ENCODE data around the gene GDI2.
"Not testable (repeated sequence)": the region's sequence is repeated elsewhere in the genome, so short reads cannot be mapped to it uniquely, and the experiment has no call there.

Gene GDI2

GRCh38 chr10:5782174-5782573 lies 31.1 kb downstream of the GDI2 start:
- DNase-seq (ENCODE audit: low spot score), result no peak

GRCh38 chr10:5779730-5780129 lies 33.5 kb downstream of the GDI2 start:
- DNase-seq (ENCODE audit: low spot score), result no peak

GRCh38 chr10:5777758-5778157 lies 35.5 kb downstream of the GDI2 start:
- DNase-seq (ENCODE audit: low spot score), result not testable (repeated sequence)

- DNase-seq (ENCODE audit: low spot score), result no peak
Measured at GRCh38 chr10:5776881-5777197, 36.4 kb downstream of the GDI2 start.

GRCh38 chr10:5776136-5776880 lies 36.9 kb downstream of the GDI2 start:
- no peak for DNase-seq (ENCODE audit: low spot score)

- no peak for DNase-seq (ENCODE audit: low spot score)
Measured at GRCh38 chr10:5775685-5776084, 37.5 kb downstream of the GDI2 start.

- no peak for DNase-seq (ENCODE audit: low spot score)
Measured at GRCh38 chr10:5774987-5775620, 38.1 kb downstream of the GDI2 start.

- DNase-seq (ENCODE audit: low spot score), result no peak
Measured at GRCh38 chr10:5766189-5766588, 47.0 kb downstream of the GDI2 start.

GRCh38 chr10:5765617-5766016 lies 47.6 kb downstream of the GDI2 start:
- no peak for DNase-seq (ENCODE audit: low spot score)

- no peak for DNase-seq (ENCODE audit: low spot score)
Measured at GRCh38 chr10:5764422-5765297, 48.6 kb downstream of the GDI2 start.

- no peak for DNase-seq (ENCODE audit: low spot score)
Measured at GRCh38 chr10:5762531-5762930, 50.7 kb downstream of the GDI2 start.

GRCh38 chr10:5761220-5761619 lies 52.0 kb downstream of the GDI2 start:
- DNase-seq (ENCODE audit: low spot score), result no peak

- DNase-seq (ENCODE audit: low spot score), result no peak
Measured at GRCh38 chr10:5760515-5760914, 52.7 kb downstream of the GDI2 start.

- DNase-seq (ENCODE audit: low spot score), result no peak
Measured at GRCh38 chr10:5758927-5759326, 54.3 kb downstream of the GDI2 start.

- DNase-seq (ENCODE audit: low spot score), result no peak
Measured at GRCh38 chr10:5757766-5758517, 55.3 kb downstream of the GDI2 start.

- no peak for DNase-seq (ENCODE audit: low spot score)
Measured at GRCh38 chr10:5752301-5752871, 60.8 kb downstream of the GDI2 start.

- no peak for DNase-seq (ENCODE audit: low spot score)
Measured at GRCh38 chr10:5751601-5752253, 61.5 kb downstream of the GDI2 start.

- DNase-seq (ENCODE audit: low spot score), result no peak
Measured at GRCh38 chr10:5748394-5748803, 64.8 kb downstream of the GDI2 start.

GRCh38 chr10:5746197-5746596 lies 67.0 kb downstream of the GDI2 start:
- DNase-seq (ENCODE audit: low spot score), result no peak

GRCh38 chr10:5744849-5745248 lies 68.4 kb downstream of the GDI2 start:
- no peak for DNase-seq (ENCODE audit: low spot score)

GRCh38 chr10:5743736-5744135 lies 69.5 kb downstream of the GDI2 start:
- no peak for DNase-seq (ENCODE audit: low spot score)

Data from SW480 (cell line).